Measurements from ENCODE around the gene RPRD2. TPM values are rescaled to one million over a fixed set of nuclear protein-coding genes. Genes with fewer than 3 reads are reported as not detected.

The RPRD2 gene
- total and polyA plus RNA-seq, 9 of the 15 experiments (the other 6 are each of a cell fraction or from before 2014, with no cell fraction given): 1.5 to 21.6 (median 7.7) TPM

- TF ChIP-seq, protein P1, sequence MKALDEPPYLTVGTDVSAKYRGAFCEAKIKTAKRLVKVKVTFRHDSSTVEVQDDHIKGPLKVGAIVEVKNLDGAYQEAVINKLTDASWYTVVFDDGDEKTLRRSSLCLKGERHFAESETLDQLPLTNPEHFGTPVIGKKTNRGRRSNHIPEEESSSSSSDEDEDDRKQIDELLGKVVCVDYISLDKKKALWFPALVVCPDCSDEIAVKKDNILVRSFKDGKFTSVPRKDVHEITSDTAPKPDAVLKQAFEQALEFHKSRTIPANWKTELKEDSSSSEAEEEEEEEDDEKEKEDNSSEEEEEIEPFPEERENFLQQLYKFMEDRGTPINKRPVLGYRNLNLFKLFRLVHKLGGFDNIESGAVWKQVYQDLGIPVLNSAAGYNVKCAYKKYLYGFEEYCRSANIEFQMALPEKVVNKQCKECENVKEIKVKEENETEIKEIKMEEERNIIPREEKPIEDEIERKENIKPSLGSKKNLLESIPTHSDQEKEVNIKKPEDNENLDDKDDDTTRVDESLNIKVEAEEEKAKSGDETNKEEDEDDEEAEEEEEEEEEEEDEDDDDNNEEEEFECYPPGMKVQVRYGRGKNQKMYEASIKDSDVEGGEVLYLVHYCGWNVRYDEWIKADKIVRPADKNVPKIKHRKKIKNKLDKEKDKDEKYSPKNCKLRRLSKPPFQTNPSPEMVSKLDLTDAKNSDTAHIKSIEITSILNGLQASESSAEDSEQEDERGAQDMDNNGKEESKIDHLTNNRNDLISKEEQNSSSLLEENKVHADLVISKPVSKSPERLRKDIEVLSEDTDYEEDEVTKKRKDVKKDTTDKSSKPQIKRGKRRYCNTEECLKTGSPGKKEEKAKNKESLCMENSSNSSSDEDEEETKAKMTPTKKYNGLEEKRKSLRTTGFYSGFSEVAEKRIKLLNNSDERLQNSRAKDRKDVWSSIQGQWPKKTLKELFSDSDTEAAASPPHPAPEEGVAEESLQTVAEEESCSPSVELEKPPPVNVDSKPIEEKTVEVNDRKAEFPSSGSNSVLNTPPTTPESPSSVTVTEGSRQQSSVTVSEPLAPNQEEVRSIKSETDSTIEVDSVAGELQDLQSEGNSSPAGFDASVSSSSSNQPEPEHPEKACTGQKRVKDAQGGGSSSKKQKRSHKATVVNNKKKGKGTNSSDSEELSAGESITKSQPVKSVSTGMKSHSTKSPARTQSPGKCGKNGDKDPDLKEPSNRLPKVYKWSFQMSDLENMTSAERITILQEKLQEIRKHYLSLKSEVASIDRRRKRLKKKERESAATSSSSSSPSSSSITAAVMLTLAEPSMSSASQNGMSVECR (CRISPR knock-in tag; IDR thresholded peaks at IDR 0.05): no peak
- TF ChIP-seq ZNF217 (CRISPR knock-in tag; IDR thresholded peaks at IDR 0.05) (no peak), ZNF586 (CRISPR knock-in tag; conservative IDR thresholded peaks at IDR 0.05) (no peak), ZC3H8 (IDR thresholded peaks at IDR 0.05) (no peak), TEAD4 (IDR thresholded peaks at IDR 0.05; ENCODE audit: low read length) (peak; percentile 72), TEAD4 (CRISPR knock-in tag; IDR thresholded peaks at IDR 0.05; ENCODE audit: borderline replicate concordance) (no peak), HSF4 (CRISPR knock-in tag; IDR thresholded peaks at IDR 0.05; ENCODE audit: borderline replicate concordance) (peak; percentile 39; the same call in 1 of the 2 replicates), ZNF197 (CRISPR knock-in tag; IDR thresholded peaks at IDR 0.05; ENCODE audit: low read depth) (no peak), ARID2 (IDR thresholded peaks at IDR 0.05) (no peak), NFE2L1 (tag; IDR thresholded peaks at IDR 0.05; ENCODE audit: borderline replicate concordance, low read depth) (no peak), ZNF239 (CRISPR knock-in tag; IDR thresholded peaks at IDR 0.05) (no peak), BRD9 (IDR thresholded peaks at IDR 0.05; ENCODE audit: low read depth, partially characterized antibody) (peak; percentile 17)
- TF ChIP-seq, protein P2, sequence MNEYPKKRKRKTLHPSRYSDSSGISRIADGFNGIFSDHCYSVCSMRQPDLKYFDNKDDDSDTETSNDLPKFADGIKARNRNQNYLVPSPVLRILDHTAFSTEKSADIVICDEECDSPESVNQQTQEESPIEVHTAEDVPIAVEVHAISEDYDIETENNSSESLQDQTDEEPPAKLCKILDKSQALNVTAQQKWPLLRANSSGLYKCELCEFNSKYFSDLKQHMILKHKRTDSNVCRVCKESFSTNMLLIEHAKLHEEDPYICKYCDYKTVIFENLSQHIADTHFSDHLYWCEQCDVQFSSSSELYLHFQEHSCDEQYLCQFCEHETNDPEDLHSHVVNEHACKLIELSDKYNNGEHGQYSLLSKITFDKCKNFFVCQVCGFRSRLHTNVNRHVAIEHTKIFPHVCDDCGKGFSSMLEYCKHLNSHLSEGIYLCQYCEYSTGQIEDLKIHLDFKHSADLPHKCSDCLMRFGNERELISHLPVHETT (CRISPR knock-in tag; conservative IDR thresholded peaks at IDR 0.05 in 1 of 2, IDR thresholded peaks at IDR 0.05 in 1 of 2): peak in 1 of 2 experiments; percentile 58; a peak in 1 of 4 replicates
- TF ChIP-seq, protein P3, sequence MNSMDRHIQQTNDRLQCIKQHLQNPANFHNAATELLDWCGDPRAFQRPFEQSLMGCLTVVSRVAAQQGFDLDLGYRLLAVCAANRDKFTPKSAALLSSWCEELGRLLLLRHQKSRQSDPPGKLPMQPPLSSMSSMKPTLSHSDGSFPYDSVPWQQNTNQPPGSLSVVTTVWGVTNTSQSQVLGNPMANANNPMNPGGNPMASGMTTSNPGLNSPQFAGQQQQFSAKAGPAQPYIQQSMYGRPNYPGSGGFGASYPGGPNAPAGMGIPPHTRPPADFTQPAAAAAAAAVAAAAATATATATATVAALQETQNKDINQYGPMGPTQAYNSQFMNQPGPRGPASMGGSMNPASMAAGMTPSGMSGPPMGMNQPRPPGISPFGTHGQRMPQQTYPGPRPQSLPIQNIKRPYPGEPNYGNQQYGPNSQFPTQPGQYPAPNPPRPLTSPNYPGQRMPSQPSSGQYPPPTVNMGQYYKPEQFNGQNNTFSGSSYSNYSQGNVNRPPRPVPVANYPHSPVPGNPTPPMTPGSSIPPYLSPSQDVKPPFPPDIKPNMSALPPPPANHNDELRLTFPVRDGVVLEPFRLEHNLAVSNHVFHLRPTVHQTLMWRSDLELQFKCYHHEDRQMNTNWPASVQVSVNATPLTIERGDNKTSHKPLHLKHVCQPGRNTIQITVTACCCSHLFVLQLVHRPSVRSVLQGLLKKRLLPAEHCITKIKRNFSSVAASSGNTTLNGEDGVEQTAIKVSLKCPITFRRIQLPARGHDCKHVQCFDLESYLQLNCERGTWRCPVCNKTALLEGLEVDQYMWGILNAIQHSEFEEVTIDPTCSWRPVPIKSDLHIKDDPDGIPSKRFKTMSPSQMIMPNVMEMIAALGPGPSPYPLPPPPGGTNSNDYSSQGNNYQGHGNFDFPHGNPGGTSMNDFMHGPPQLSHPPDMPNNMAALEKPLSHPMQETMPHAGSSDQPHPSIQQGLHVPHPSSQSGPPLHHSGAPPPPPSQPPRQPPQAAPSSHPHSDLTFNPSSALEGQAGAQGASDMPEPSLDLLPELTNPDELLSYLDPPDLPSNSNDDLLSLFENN (IDR thresholded peaks at IDR 0.05; ENCODE audit: low read depth in 2 of 2, low read length in 2 of 2): no peak
Measured at GRCh38 chr1:150363426-150364230, at the start of gene RPRD2 (continued).
